GM23338 (cell line): ENCODE results near the gene NLRP6. TPM values are rescaled to one million over a fixed set of nuclear protein-coding genes. Genes with fewer than 3 reads are reported as not detected.

Experiments
- ATAC-seq: fragments of 200-7000 bp; cut with Tn5 transposase; 3 replicates; pipeline ENCODE4 v1.9.1; 2020
- DNase-seq: peaks from one replicate; pipeline ENCODE4 v3.0.0-alpha.2; 2015; ENCODE audit warnings: low spot score
- H2AFZ ChIP-seq: fragments of 200-600 bp; sonication (generic); 2 replicates; pipeline ENCODE4 v1.8.0; 2016; ENCODE audit warnings: antibody characterized with exemption, mild to moderate bottlenecking, moderate library complexity
- H3F3A ChIP-seq: fragments of 200-600 bp; sonication (generic); replicated peaks from 2 replicates; pipeline ENCODE4 v1.8.0; 2017; ENCODE audit warnings: antibody characterized with exemption, mixed run types, low read depth
- H3K27ac ChIP-seq: fragments of 200-600 bp; sonication (generic); 2 replicates; pipeline ENCODE4 v1.6.1; 2016; ENCODE audit warnings: low read depth
- H3K27me3 ChIP-seq: fragments of 200-600 bp; sonication (generic); 2 replicates; pipeline ENCODE4 v1.8.0; 2016; ENCODE audit warnings: mild to moderate bottlenecking, mixed run types, moderate library complexity; ENCODE audit not compliant: insufficient read depth
- H3K36me3 ChIP-seq: fragments of 200-600 bp; sonication (generic); 2 replicates; pipeline ENCODE4 v1.8.0; 2016; ENCODE audit warnings: mild to moderate bottlenecking; ENCODE audit not compliant: insufficient read depth
- H3K4me1 ChIP-seq: fragments of 200-600 bp; sonication (generic); 2 replicates; pipeline ENCODE4 v1.8.0; 2016; ENCODE audit warnings: mild to moderate bottlenecking, moderate library complexity; ENCODE audit not compliant: insufficient read depth
- H3K4me2 ChIP-seq: fragments of 200-600 bp; sonication (generic); 2 replicates; pipeline ENCODE4 v1.7.1; 2017; ENCODE audit warnings: mixed run types
- H3K4me3 ChIP-seq: fragments of 200-600 bp; sonication (generic); 2 replicates; pipeline ENCODE4 v1.6.1; 2016; ENCODE audit warnings: mixed run types
- H3K79me2 ChIP-seq: fragments of 200-600 bp; sonication (generic); replicated peaks from 2 replicates; pipeline ENCODE4 v1.8.0; 2017; ENCODE audit warnings: mild to moderate bottlenecking; ENCODE audit not compliant: insufficient read depth
- H3K9me2 ChIP-seq: fragments of 200-600 bp; sonication (generic); 2 replicates; pipeline ENCODE4 v1.8.0; 2017; ENCODE audit not compliant: insufficient read depth
- H4K20me1 ChIP-seq: fragments of 200-600 bp; sonication (generic); replicated peaks from 2 replicates; pipeline ENCODE4 v1.8.0; 2017; ENCODE audit warnings: mild to moderate bottlenecking; ENCODE audit not compliant: insufficient read depth
- H3K27ac Mint-ChIP-seq: 2 replicates; pipeline ENCODE4 v1.8.0; 2020; ENCODE audit warnings: inconsistent platforms, mild to moderate bottlenecking, moderate library complexity, mixed read lengths
- H3K27me3 Mint-ChIP-seq: 3 replicates; pipeline ENCODE4 v1.8.0; 2022; ENCODE audit warnings: low read depth, mild to moderate bottlenecking, moderate library complexity, mixed read lengths, inconsistent platforms; ENCODE audit not compliant: insufficient read depth, poor library complexity
- H3K36me3 Mint-ChIP-seq: 3 replicates; pipeline ENCODE4 v1.8.0; 2021; ENCODE audit warnings: low read depth, mild to moderate bottlenecking, inconsistent platforms, moderate library complexity, mixed read lengths
- H3K4me1 Mint-ChIP-seq: 3 replicates; pipeline ENCODE4 v1.8.0; 2020; ENCODE audit warnings: mild to moderate bottlenecking, inconsistent platforms, mixed read lengths
- H3K4me3 Mint-ChIP-seq: 3 replicates; pipeline ENCODE4 v1.8.0; 2021; ENCODE audit warnings: moderate library complexity, mild to moderate bottlenecking, inconsistent platforms, mixed read lengths
- H3K9me3 Mint-ChIP-seq: 3 replicates; pipeline ENCODE4 v1.8.0; 2020; ENCODE audit warnings: moderate library complexity, mild to moderate bottlenecking, inconsistent platforms, mixed read lengths
- CREB1 ChIP-seq: fragments of 250-450 bp; sonication (Bioruptor Pico); IDR thresholded peaks from 2 replicates; pipeline ENCODE4 v1.5.0; 2020; ENCODE audit warnings: low read depth, mild to moderate bottlenecking, moderate library complexity
- CTCF ChIP-seq, 2 experiments: fragments of 200-600 bp in 1 of 2; sonication (generic) in 1 of 2; conservative IDR thresholded peaks; 2 replicates each; pipeline versions ENCODE4 v1.5.1 to v1.6.1; 2016 to 2017; ENCODE audit warnings: antibody characterized with exemption in 2 of 2, low read depth in 2 of 2, mild to moderate bottlenecking in 2 of 2, moderate library complexity in 1 of 2
- ETS1 ChIP-seq: IDR thresholded peaks from 2 replicates; pipeline ENCODE4 v1.6.1; 2016; ENCODE audit warnings: antibody characterized with exemption
- EZH2 ChIP-seq: fragments of 200-600 bp; sonication (generic); IDR thresholded peaks from one replicate; pipeline ENCODE4 v1.8.0; 2017; ENCODE audit warnings: antibody characterized with exemption, mild to moderate bottlenecking, low read depth; ENCODE audit not compliant: unreplicated experiment
- EZH2phosphoT487 ChIP-seq: fragments of 200-600 bp; sonication (generic); IDR thresholded peaks from one replicate; pipeline ENCODE4 v1.8.1; 2018; ENCODE audit warnings: antibody characterized with exemption; ENCODE audit not compliant: unreplicated experiment
- JUNB ChIP-seq: IDR thresholded peaks from one replicate; pipeline ENCODE4 v1.6.1; 2016; ENCODE audit warnings: antibody characterized with exemption; ENCODE audit not compliant: unreplicated experiment
- REST ChIP-seq: IDR thresholded peaks from one replicate; pipeline ENCODE4 v1.6.1; 2018; ENCODE audit warnings: antibody characterized with exemption; ENCODE audit not compliant: unreplicated experiment
- STAT1 ChIP-seq: IDR thresholded peaks from one replicate; pipeline ENCODE4 v1.6.1; 2016; ENCODE audit warnings: antibody characterized with exemption; ENCODE audit not compliant: unreplicated experiment
- ZNF331 ChIP-seq: fragments of 250-450 bp; sonication (Bioruptor Pico); IDR thresholded peaks from 2 replicates; pipeline ENCODE4 v1.5.0; 2020; ENCODE audit warnings: low read depth, mild to moderate bottlenecking, moderate library complexity
- long read RNA-seq: library from polyadenylated mRNA; unstranded; transcript quantifications from one replicate; pipeline ENCODE4 v2.0.0, GENCODE V29; 2020; ENCODE audit not compliant: unreplicated experiment
- polyA plus RNA-seq: library from polyadenylated mRNA; unstranded; fragments of >200 nt; fragmentation: Nextera tagmentation; extraction: Ambion mirVana; gene quantifications from 2 replicates; pipeline ENCODE4 v1.2.1, GENCODE V29; 2016
- total RNA-seq: library from RNA; depleted of rRNA; stranded (reverse); fragments of >200 nt; shearing (Covaris generic); gene quantifications from 2 replicates; pipeline ENCODE4 v1.2.3, GENCODE V29; 2014; rRNA removed

NLRP6 gene
- total RNA-seq (0.73 TPM in 1 of 2 replicates, not detected in the other), polyA plus RNA-seq (0.15 TPM in 1 of 2 replicates, not detected in the other)
- long read RNA-seq: 0 reads

GRCh38 chr11:278001-278951, at the start of gene NLRP6:
Gene NLRP6 (plus strand): TSS chr11:278407. CDS start chr11:278570, 163 bp downstream.
- TF ChIP-seq ZNF331 (CRISPR knock-in tag) (no peak), STAT1 (no peak), EZH2 (no peak), JUNB (no peak), CREB1 (CRISPR knock-in tag) (no peak), EZH2phosphoT487 (no peak), REST (no peak), CTCF (conservative IDR thresholded peaks at IDR 0.05; ENCODE audit: low read depth in 2 of 2) (no peak), ETS1 (no peak)
- Mint-ChIP-seq H3K27me3 (peaks cover 50% of the 10 kb centered on the region), H3K4me3 (peak within 1 kb of the TSS; percentile 10; the same call in 1 of the 3 replicates), H3K9me3 (no peaks in the 10 kb centered on the region), H3K4me1 (peaks cover 23% of the 10 kb centered on the region), H3K36me3 (no peaks in the 10 kb centered on the region; the same call in 2 of the 3 replicates), H3K27ac (no peak within 1 kb of the TSS)
- peak within 1 kb of the TSS; percentile 51 for H3K4me3 ChIP-seq
- H3K9me2 ChIP-seq: no peaks in the 10 kb centered on the region
- no peaks in the 10 kb centered on the region for H4K20me1 ChIP-seq
- no peaks in the 10 kb centered on the region; the same call in 1 of the 2 replicates for H3F3A ChIP-seq
- H2AFZ ChIP-seq: no peak within 1 kb of the TSS
- no peaks in the 10 kb centered on the region for H3K36me3 ChIP-seq
- H3K4me1 ChIP-seq: no peaks in the 10 kb centered on the region
- no peak within 1 kb of the TSS for H3K27ac ChIP-seq
- no peak for DNase-seq
- H3K27me3 ChIP-seq: peaks cover 54% of the 10 kb centered on the region
- H3K79me2 ChIP-seq: no peaks in the 10 kb centered on the region
- H3K4me2 ChIP-seq: peak within 1 kb of the TSS; percentile 74; the same call in 1 of the 2 replicates
- no peak for ATAC-seq
